ENCODE data around the gene OR2C1. TPM values are rescaled to one million over a fixed set of nuclear protein-coding genes. Genes with fewer than 3 reads are reported as not detected.

The OR2C1 gene
- polyA plus RNA-seq, 2 of the 4 experiments (the other 2 are of a cell fraction) = not detected

DNA sequence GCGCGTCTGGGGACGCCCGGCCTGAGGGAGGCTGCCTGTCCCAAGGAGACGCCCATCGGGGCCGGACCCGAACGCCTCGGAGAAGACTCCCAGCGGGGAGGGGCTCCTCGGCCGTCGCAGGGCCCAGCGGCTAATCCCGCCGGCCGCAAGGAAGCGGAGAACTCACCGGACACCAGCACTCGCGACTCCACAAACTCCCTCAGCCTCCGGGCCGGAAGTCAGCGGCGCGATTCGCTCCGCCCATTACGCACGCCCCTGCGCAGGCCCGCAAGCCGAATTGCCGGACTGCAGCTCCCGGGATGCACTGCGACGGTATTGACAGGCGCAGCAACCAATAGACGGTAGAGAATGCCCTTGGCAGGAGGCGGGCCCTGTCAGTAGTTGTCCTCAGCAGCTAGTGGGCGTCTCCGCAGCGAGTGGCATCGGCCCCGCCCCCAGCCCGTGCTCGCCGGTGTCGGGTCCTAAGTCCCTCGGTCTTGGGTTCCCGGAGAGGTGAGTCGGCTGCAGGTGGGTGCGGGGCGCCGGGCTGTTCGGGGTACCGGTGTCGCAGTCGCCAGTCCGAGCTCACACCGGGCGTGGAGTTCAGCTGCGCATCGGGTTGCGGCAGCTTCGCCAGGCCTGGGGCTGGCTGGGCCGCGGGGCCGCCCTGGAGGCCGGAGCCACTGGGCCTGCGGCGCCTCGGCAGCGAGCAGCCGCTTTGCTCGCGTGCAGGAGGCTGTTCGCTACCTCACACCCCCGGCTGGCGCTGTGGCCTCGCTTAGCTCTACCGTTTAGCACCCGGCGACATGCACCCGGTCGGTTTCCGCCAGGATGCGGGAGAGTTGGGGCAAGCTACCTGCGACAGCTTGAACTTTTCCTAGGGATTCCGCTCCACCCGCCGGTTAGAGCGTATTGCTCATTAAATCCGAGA is 45.3 kb downstream of the OR2C1 start, which contains the start of the genes ZNF174 and ZSCAN32 (continued):
- TF ChIP-seq RAD21 (conservative IDR thresholded peaks at IDR 0.05 in 1 of 2, IDR thresholded peaks at IDR 0.05 in 1 of 2) (no peak), NPAS2 (CRISPR knock-in tag; IDR thresholded peaks at IDR 0.05; ENCODE audit: borderline replicate concordance) (no peak), RFX5 (IDR thresholded peaks at IDR 0.05) (no peak), RCOR1 (IDR thresholded peaks at IDR 0.05; ENCODE audit: low read depth, low read length) (no peak)
- TF ChIP-seq, protein P1, sequence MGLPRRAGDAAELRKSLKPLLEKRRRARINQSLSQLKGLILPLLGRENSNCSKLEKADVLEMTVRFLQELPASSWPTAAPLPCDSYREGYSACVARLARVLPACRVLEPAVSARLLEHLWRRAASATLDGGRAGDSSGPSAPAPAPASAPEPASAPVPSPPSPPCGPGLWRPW (IDR thresholded peaks at IDR 0.05) = no peak
- TF ChIP-seq, protein P2, sequence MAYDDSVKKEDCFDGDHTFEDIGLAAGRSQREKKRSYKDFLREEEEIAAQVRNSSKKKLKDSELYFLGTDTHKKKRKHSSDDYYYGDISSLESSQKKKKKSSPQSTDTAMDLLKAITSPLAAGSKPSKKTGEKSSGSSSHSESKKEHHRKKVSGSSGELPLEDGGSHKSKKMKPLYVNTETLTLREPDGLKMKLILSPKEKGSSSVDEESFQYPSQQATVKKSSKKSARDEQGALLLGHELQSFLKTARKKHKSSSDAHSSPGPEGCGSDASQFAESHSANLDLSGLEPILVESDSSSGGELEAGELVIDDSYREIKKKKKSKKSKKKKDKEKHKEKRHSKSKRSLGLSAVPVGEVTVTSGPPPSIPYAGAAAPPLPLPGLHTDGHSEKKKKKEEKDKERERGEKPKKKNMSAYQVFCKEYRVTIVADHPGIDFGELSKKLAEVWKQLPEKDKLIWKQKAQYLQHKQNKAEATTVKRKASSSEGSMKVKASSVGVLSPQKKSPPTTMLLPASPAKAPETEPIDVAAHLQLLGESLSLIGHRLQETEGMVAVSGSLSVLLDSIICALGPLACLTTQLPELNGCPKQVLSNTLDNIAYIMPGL (CRISPR knock-in tag; IDR thresholded peaks at IDR 0.05; ENCODE audit: borderline replicate concordance) = no peak
- TF ChIP-seq, protein P3, sequence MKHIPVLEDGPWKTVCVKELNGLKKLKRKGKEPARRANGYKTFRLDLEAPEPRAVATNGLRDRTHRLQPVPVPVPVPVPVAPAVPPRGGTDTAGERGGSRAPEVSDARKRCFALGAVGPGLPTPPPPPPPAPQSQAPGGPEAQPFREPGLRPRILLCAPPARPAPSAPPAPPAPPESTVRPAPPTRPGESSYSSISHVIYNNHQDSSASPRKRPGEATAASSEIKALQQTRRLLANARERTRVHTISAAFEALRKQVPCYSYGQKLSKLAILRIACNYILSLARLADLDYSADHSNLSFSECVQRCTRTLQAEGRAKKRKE (CRISPR knock-in tag; IDR thresholded peaks at IDR 0.05; ENCODE audit: low read depth) = no peak
- TF ChIP-seq, protein P4, sequence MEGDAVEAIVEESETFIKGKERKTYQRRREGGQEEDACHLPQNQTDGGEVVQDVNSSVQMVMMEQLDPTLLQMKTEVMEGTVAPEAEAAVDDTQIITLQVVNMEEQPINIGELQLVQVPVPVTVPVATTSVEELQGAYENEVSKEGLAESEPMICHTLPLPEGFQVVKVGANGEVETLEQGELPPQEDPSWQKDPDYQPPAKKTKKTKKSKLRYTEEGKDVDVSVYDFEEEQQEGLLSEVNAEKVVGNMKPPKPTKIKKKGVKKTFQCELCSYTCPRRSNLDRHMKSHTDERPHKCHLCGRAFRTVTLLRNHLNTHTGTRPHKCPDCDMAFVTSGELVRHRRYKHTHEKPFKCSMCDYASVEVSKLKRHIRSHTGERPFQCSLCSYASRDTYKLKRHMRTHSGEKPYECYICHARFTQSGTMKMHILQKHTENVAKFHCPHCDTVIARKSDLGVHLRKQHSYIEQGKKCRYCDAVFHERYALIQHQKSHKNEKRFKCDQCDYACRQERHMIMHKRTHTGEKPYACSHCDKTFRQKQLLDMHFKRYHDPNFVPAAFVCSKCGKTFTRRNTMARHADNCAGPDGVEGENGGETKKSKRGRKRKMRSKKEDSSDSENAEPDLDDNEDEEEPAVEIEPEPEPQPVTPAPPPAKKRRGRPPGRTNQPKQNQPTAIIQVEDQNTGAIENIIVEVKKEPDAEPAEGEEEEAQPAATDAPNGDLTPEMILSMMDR (IDR thresholded peaks at IDR 0.05) = no peak

DNA sequence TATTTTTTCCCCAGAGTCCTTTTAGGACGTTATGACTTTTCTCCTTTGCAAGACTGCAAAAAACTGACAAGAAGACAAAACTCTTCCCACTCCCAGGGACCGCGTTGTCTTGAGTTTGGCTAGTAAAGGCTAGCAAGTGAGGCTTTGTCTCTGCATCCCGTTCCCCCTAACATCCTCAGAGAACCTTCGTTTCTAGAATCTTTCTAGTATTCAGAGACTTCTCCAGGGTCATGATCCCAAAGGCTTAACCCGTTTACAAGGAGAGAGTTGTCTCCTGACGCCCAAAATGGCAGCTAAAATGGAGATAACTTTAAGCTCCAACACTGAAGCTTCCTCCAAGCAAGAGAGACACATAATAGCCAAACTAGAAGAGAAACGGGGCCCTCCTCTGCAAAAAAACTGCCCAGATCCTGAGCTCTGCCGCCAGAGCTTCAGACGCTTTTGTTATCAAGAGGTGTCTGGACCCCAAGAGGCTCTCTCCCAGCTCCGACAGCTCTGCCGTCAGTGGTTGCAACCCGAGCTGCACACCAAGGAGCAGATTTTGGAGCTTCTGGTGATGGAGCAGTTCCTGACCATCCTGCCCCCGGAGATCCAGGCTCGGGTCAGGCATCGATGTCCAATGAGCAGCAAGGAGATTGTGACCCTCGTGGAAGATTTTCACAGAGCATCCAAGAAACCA is 46.2 kb downstream of the OR2C1 start:
- CTCF ChIA-PET = interaction anchor here (0.6 to 1.5 kb wide), 6 partner anchors 10 to 288 kb away, joined by 3 read pairs; no protein-coding TSS in a partner anchor
- FAIRE-seq = no peak

More for the DNA sequence above, 46.2 kb downstream of the OR2C1 start:
- H3K4me3 ChIP-seq = peak overlapping the region; percentile 75
- peaks cover 67% of the 10 kb centered on the region for H3K9me3 ChIP-seq
- H3K4me2 ChIP-seq = peak overlapping the region; percentile 87
- peak overlapping the region; percentile 82 to 94 for H3K27ac ChIP-seq
- POLR2A ChIA-PET = interaction anchor here (0.8 to 2.7 kb wide), 7 partner anchors 18 to 316 kb away, joined by 3 to 16 read pairs (median 7); partner anchors contain the start of genes NAA60, TRAP1, ZNF263 and ZNF597
- no peaks in the 10 kb centered on the region for H3K4me1 ChIP-seq
- TF ChIP-seq JUNB (IDR thresholded peaks at IDR 0.05) = no peak
- no peak for TF ChIP-seq EP300 (IDR thresholded peaks at IDR 0.05)
- no peak for TF ChIP-seq FOXS1 (CRISPR knock-in tag; IDR thresholded peaks at IDR 0.05)
- TF ChIP-seq BHLHE40 (IDR thresholded peaks at IDR 0.05; ENCODE audit: low read depth, low read length) = no peak
- TF ChIP-seq, protein P5, sequence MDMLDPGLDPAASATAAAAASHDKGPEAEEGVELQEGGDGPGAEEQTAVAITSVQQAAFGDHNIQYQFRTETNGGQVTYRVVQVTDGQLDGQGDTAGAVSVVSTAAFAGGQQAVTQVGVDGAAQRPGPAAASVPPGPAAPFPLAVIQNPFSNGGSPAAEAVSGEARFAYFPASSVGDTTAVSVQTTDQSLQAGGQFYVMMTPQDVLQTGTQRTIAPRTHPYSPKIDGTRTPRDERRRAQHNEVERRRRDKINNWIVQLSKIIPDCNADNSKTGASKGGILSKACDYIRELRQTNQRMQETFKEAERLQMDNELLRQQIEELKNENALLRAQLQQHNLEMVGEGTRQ (IDR thresholded peaks at IDR 0.05) = no peak
- TF ChIP-seq CEBPB (IDR thresholded peaks at IDR 0.05) = no peak
- TF ChIP-seq KDM1A (IDR thresholded peaks at IDR 0.05; ENCODE audit: low read depth) = no peak
- no peak for TF ChIP-seq ZNF302 (CRISPR knock-in tag; IDR thresholded peaks at IDR 0.05)
- no peak for TF ChIP-seq POLR2A (IDR thresholded peaks at IDR 0.05; ENCODE audit: low read length)
- TF ChIP-seq HEYL (CRISPR knock-in tag; IDR thresholded peaks at IDR 0.05) = no peak
- TF ChIP-seq, protein P6, sequence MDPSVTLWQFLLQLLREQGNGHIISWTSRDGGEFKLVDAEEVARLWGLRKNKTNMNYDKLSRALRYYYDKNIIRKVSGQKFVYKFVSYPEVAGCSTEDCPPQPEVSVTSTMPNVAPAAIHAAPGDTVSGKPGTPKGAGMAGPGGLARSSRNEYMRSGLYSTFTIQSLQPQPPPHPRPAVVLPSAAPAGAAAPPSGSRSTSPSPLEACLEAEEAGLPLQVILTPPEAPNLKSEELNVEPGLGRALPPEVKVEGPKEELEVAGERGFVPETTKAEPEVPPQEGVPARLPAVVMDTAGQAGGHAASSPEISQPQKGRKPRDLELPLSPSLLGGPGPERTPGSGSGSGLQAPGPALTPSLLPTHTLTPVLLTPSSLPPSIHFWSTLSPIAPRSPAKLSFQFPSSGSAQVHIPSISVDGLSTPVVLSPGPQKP (IDR thresholded peaks at IDR 0.05; ENCODE audit: low read depth, low read length) = no peak
- TF ChIP-seq, protein P4 (IDR thresholded peaks at IDR 0.05) = no peak
- TF ChIP-seq ZSCAN20 (CRISPR knock-in tag; IDR thresholded peaks at IDR 0.05) = no peak
- no peak for TF ChIP-seq RFX5 (IDR thresholded peaks at IDR 0.05)
- TF ChIP-seq HOXA7 (CRISPR knock-in tag; IDR thresholded peaks at IDR 0.05) = no peak
- WGBS (ENCODE audit: missing lambda C conversion rate) = 54% methylated on average over 17 of the region's 17 CpGs
- ATAC-seq = no peak; a peak in 1 of 6 replicates
- peak; percentile 23 to 29 for DNase-seq (ENCODE audit: low read depth in 1 of 2, low spot score in 1 of 2)

Measured in A549 (cell line).